ENCODE measurements around the gene KRT86.

DNA sequence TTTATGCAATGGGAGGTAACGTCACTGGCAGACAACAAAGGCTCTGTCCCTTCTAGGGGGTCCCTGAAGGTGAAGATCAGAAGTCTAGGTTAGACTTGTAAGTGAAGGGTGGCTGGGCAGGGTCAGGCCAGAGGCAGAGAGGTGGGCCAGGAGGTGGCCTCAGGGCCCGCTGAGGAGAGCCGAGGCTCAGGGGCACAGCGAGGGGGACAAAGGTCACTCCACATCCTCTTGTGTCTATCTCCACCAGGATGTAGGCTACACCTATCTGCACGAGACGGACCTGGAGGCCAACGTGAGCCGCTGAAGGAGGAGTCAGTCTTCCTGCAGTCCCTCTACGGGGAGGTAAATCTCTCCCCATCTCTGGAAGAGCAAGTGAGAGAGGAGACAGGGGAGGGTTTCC is 72.6 kb downstream of the KRT86 start:
- TF ChIP-seq USF1 (IDR thresholded peaks at IDR 0.05; ENCODE audit: borderline replicate concordance, low read depth) = no peak
- TF ChIP-seq NRF1 (IDR thresholded peaks at IDR 0.05; ENCODE audit: low read depth, low read length) = no peak
- TF ChIP-seq, protein P1, sequence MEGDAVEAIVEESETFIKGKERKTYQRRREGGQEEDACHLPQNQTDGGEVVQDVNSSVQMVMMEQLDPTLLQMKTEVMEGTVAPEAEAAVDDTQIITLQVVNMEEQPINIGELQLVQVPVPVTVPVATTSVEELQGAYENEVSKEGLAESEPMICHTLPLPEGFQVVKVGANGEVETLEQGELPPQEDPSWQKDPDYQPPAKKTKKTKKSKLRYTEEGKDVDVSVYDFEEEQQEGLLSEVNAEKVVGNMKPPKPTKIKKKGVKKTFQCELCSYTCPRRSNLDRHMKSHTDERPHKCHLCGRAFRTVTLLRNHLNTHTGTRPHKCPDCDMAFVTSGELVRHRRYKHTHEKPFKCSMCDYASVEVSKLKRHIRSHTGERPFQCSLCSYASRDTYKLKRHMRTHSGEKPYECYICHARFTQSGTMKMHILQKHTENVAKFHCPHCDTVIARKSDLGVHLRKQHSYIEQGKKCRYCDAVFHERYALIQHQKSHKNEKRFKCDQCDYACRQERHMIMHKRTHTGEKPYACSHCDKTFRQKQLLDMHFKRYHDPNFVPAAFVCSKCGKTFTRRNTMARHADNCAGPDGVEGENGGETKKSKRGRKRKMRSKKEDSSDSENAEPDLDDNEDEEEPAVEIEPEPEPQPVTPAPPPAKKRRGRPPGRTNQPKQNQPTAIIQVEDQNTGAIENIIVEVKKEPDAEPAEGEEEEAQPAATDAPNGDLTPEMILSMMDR (IDR thresholded peaks at IDR 0.05) = no peak
- no peak for TF ChIP-seq EP300 (IDR thresholded peaks at IDR 0.05; ENCODE audit: borderline replicate concordance in 1 of 2, low read depth in 1 of 2, low read length in 1 of 2)
- TF ChIP-seq GABPA (IDR thresholded peaks at IDR 0.05; ENCODE audit: low read depth) = no peak
- TF ChIP-seq, protein P2, sequence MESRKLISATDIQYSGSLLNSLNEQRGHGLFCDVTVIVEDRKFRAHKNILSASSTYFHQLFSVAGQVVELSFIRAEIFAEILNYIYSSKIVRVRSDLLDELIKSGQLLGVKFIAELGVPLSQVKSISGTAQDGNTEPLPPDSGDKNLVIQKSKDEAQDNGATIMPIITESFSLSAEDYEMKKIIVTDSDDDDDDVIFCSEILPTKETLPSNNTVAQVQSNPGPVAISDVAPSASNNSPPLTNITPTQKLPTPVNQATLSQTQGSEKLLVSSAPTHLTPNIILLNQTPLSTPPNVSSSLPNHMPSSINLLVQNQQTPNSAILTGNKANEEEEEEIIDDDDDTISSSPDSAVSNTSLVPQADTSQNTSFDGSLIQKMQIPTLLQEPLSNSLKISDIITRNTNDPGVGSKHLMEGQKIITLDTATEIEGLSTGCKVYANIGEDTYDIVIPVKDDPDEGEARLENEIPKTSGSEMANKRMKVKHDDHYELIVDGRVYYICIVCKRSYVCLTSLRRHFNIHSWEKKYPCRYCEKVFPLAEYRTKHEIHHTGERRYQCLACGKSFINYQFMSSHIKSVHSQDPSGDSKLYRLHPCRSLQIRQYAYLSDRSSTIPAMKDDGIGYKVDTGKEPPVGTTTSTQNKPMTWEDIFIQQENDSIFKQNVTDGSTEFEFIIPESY (IDR thresholded peaks at IDR 0.05; ENCODE audit: borderline replicate concordance, low read depth) = no peak
- no peak for TF ChIP-seq RAD21 (IDR thresholded peaks at IDR 0.05; ENCODE audit: low read length)
- no peak for TF ChIP-seq POLR2AphosphoS5 (IDR thresholded peaks at IDR 0.05; ENCODE audit: low read depth, low read length)
- TF ChIP-seq NFIC (IDR thresholded peaks at IDR 0.05; ENCODE audit: borderline replicate concordance) = no peak
- no peak for TF ChIP-seq USF2 (IDR thresholded peaks at IDR 0.05; ENCODE audit: borderline replicate concordance, low read depth, low read length)
- TF ChIP-seq SIN3A (IDR thresholded peaks at IDR 0.05; ENCODE audit: borderline replicate concordance, low read depth, low read length) = no peak
